ENCODE data around the gene UNC5B.

UNC5B gene

GRCh38 chr10:71177651-71178199 lies 34.6 kb upstream of the UNC5B start:
- Histone ChIP-seq H3K4me3 (replicated peaks; ENCODE audit: insufficient read depth, low read length) (no peak overlapping the region), H3K27ac (replicated peaks) (no peak overlapping the region), H3K27me3 (ENCODE audit: insufficient read depth, poor library complexity, severe bottlenecking) (peaks cover 7% of the 10 kb centered on the region)
- DNase-seq (ENCODE audit: low read depth in 1 of 2, low spot score in 1 of 2) = no peak
- TF ChIP-seq REST (IDR thresholded peaks at IDR 0.05; ENCODE audit: insufficient replicate concordance, low read depth) (no peak), CTCF (IDR thresholded peaks at IDR 0.05; ENCODE audit: insufficient read depth, low read length) (no peak), GABPA (IDR thresholded peaks at IDR 0.05; ENCODE audit: low read depth) (no peak), POLR2AphosphoS5 (IDR thresholded peaks at IDR 0.05; ENCODE audit: low read depth) (no peak), SPI1 (IDR thresholded peaks at IDR 0.05; ENCODE audit: borderline replicate concordance, low read depth) (no peak)

GRCh38 chr10:71178880-71179279 lies 33.5 kb upstream of the UNC5B start:
- DNase-seq (ENCODE audit: low read depth in 1 of 2, low spot score in 1 of 2) = no peak
- H3K27me3 ChIP-seq (ENCODE audit: insufficient read depth, poor library complexity, severe bottlenecking) = peaks cover 7% of the 10 kb centered on the region
- H3K4me3 ChIP-seq (replicated peaks; ENCODE audit: insufficient read depth, low read length) = no peak overlapping the region
- TF ChIP-seq REST (IDR thresholded peaks at IDR 0.05; ENCODE audit: insufficient replicate concordance, low read depth) (no peak), SPI1 (IDR thresholded peaks at IDR 0.05; ENCODE audit: borderline replicate concordance, low read depth) (no peak), CTCF (IDR thresholded peaks at IDR 0.05; ENCODE audit: insufficient read depth, low read length) (no peak), GABPA (IDR thresholded peaks at IDR 0.05; ENCODE audit: low read depth) (no peak), POLR2AphosphoS5 (IDR thresholded peaks at IDR 0.05; ENCODE audit: low read depth) (no peak)
- H3K27ac ChIP-seq (replicated peaks) = no peak overlapping the region

- Histone ChIP-seq H3K27ac (replicated peaks) (no peak overlapping the region), H3K27me3 (ENCODE audit: insufficient read depth, poor library complexity, severe bottlenecking) (peaks cover 7% of the 10 kb centered on the region)
- no peak for DNase-seq (ENCODE audit: low read depth in 1 of 2, low spot score in 1 of 2)
Measured at GRCh38 chr10:71179382-71179781, 33.0 kb upstream of the UNC5B start.

More at GRCh38 chr10:71179382-71179781, 33.0 kb upstream of the UNC5B start:
- TF ChIP-seq CTCF (IDR thresholded peaks at IDR 0.05; ENCODE audit: insufficient read depth, low read length) = no peak
- no peak for TF ChIP-seq REST (IDR thresholded peaks at IDR 0.05; ENCODE audit: insufficient replicate concordance, low read depth)
- TF ChIP-seq POLR2AphosphoS5 (IDR thresholded peaks at IDR 0.05; ENCODE audit: low read depth) = no peak
- TF ChIP-seq SPI1 (IDR thresholded peaks at IDR 0.05; ENCODE audit: borderline replicate concordance, low read depth) = no peak
- no peak for TF ChIP-seq GABPA (IDR thresholded peaks at IDR 0.05; ENCODE audit: low read depth)
- no peak overlapping the region for H3K4me3 ChIP-seq (replicated peaks; ENCODE audit: insufficient read depth, low read length)
